Heart right ventricle (tissue), 16 donors: ENCODE data around the gene CFAP20. TPM values are rescaled to one million over a fixed set of nuclear protein-coding genes. Genes with fewer than 3 reads are reported as not detected.

ENCODE experiments used
- ATAC-seq, 8 donors: fragments of 200-7000 bp; cut with Tn5 transposase; one replicate each; pipeline ENCODE4 v1.9.1; 2020; ENCODE audit warnings: mild to moderate bottlenecking in 8 of 8, moderate library complexity in 8 of 8, moderate number of reproducible peaks in 1 of 8
- DNase-seq, 2 donors: peaks; one replicate each; pipeline ENCODE4 v3.0.0-alpha.2; 2020
- H3K27ac ChIP-seq, 10 donors: fragments of 200-600 bp; sonication (generic) in 2 of 10; one replicate each; pipeline versions ENCODE4 v1.5.0 to v1.8.0; 2020 to 2022; ENCODE audit warnings: mild to moderate bottlenecking in 3 of 10
- H3K27me3 ChIP-seq, 7 donors: fragments of 200-600 bp; one replicate each; pipeline ENCODE4 v1.8.0; 2021 to 2022; ENCODE audit warnings: mild to moderate bottlenecking in 2 of 7
- H3K36me3 ChIP-seq, 9 donors: fragments of 200-600 bp; sonication (generic) in 1 of 9; one replicate each; pipeline versions ENCODE4 v1.5.0 to v1.8.0; 2020 to 2022; ENCODE audit warnings: mild to moderate bottlenecking in 2 of 9
- H3K4me1 ChIP-seq, 9 donors: fragments of 200-600 bp; sonication (generic) in 1 of 9; one replicate each; pipeline versions ENCODE4 v1.5.0 to v1.8.0; 2020 to 2022; ENCODE audit warnings: mild to moderate bottlenecking in 4 of 9
- H3K4me3 ChIP-seq, 10 donors: fragments of 200-600 bp; sonication (generic) in 2 of 10; one replicate each; pipeline versions ENCODE4 v1.5.0 to v1.8.0; 2020 to 2022; ENCODE audit warnings: mild to moderate bottlenecking in 7 of 10, moderate library complexity in 2 of 10
- H3K9me3 ChIP-seq, 11 donors: fragments of 200-600 bp in 10 of 11; sonication (generic) in 2 of 11; one replicate each; pipeline versions ENCODE4 v1.5.0 to v1.8.0; 2013 to 2022; ENCODE audit warnings: mild to moderate bottlenecking in 2 of 11, control low read depth in 1 of 11, moderate library complexity in 1 of 11
- CTCF ChIP-seq, 9 donors: fragments of 200-600 bp; sonication (generic) in 2 of 9; IDR thresholded peaks; one replicate each; pipeline versions ENCODE4 v1.5.0 to v1.8.0; 2021 to 2022; ENCODE audit warnings: antibody characterized with exemption in 9 of 9, mild to moderate bottlenecking in 5 of 9, moderate library complexity in 1 of 9
- WGBS, 2 donors: extraction: QIAGEN DNeasy Blood & Tissue Kit; methylation state at CpG; one replicate each; pipeline ENCODE4 v1.1.7; 2013; ENCODE audit warnings: inconsistent platforms in 1 of 2; 5-methylcytosine and 5-hydroxymethylcytosine counted together
- intact Hi-C, 10 donors: fragments of 100-400 bp; cut with DNase I; formaldehyde crosslinking; loops; one replicate each; pipeline versions ENCODE4 v1.11.1 to v1.14.2; 2022
- polyA plus RNA-seq, 2 donors: library from polyadenylated mRNA; stranded (reverse); fragments of 200-250 nt; gene quantifications; one replicate each; pipeline ENCODE4 v1.2.3, GENCODE V29; 2013
- total RNA-seq, 10 donors: library from RNA; stranded (reverse); fragmentation: NEBNext Ultra II Directional in 3 of 10; extraction: Animal tissue kit (Norgen Biotek cat#: 25700) in 3 of 10; gene quantifications; one replicate each; pipeline versions ENCODE4 v1.2.1 to v1.2.4, GENCODE V29; 2021 to 2023
- donor health status: Arrhythmogenic right ventricular cardiomyopathy.
- donor health status: ischemic (EF 13 %, LVEDD 7.1; RV severe dilation, severe dysfunction).
- donor health status: healthy with polysubstance abuse.
- donor health status: DM: no; HTN: yes; CAD: no.
- donor health status: DM: no; HTN: no; CAD: no.
- donor health status: ischemic (EF 25% LVEDD 6.9; RV normal size, moderate dysfunction).
- donor health status: ischemic (EF 25% LVEDD 5.7; RV mildly dilated, moderate dysfunction).
- donor health status: healthy.
- donor health status: DM: yes; HTN: yes; CAD: no.
- donor health status: Ischemic cardiomyopathy.
- donor health status: ischemic (EF 35%, LVEDD 5.7; RV mildly dilated, moderate dysfunction).
- donor health status: nonischemic (EF 11% LVEDD 7.7; RV severe dilation, severe dysfunction).
- donor health status: DM: yes; HTN: yes; CAD: no.
- donor health status: PGD.
- donor health status: ischemic (EF 29% LVEDD 5.4; RV normal size, mild dysfunction).
- donor health status: nonischemic (EF 23%, LVEDD 6.1; RV moderate dilation, normal function).

Gene CFAP20
- total and polyA plus RNA-seq, 12 donors, result 17.9 to 43.5 (median 34.7) TPM

DNA sequence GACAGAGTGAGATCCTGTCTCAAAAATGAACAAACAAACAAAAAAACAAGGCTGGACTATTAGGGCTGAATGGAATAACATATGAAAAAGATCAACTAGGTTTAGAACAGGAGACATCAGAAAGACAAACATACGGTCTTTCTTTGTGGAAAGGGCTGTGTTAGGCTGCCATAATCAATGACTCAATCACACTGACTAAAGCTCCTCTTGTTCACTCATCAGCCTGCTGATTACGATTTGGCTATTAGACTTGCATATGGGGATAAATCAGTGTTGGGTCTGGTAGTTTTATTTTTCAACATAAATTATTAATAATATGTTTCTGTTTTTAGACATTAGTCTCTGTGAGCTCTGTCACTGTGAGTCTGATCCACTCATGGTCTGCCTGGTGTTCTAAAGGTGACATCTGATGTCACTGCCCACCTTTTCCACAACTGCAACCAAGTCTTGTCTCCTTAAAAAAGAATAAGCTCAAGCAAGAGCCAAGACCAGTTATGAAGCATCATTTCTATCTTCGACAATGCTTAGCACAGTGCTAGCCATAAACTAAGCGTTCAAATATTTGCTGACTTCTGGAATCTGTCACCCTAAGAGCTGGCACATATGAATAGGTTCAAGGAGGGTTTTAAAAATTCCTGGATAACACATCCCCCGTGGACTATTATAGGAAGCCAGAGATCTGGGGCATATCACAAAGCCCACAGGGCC, 10.2 kb downstream of the CFAP20 start:
- 40 to 50% methylated on average over 5 of the region's 5 CpGs for WGBS, 2 donors
- TF ChIP-seq CTCF (IDR thresholded peaks at IDR 0.05), result no peak
- Histone ChIP-seq H3K27ac (peak overlapping the region in 8 of 10 donors; percentile 9 to 74 (median 54)), H3K4me1 (peaks cover 16 to 98% (median 68%) of the 10 kb centered on the region in 9 donors), H3K27me3 (no peaks in the 10 kb centered on the region), H3K36me3 (peaks cover 0 to 29% (median 25%) of the 10 kb centered on the region in 9 donors), H3K4me3 (no peak overlapping the region), H3K9me3 (no peaks in the 10 kb centered on the region)
- intact Hi-C loops, result loop anchor here in 1 of 10 donors (5.0 kb wide), 1 partner anchor 37 kb away; no protein-coding TSS in a partner anchor
- no peak for DNase-seq
- ATAC-seq, result peak; percentile 21 to 70 (median 50)

- Histone ChIP-seq H3K9me3 (no peaks in the 10 kb centered on the region), H3K4me3 (no peak overlapping the region), H3K4me1 (peaks cover 12 to 75% (median 53%) of the 10 kb centered on the region in 9 donors), H3K27me3 (no peaks in the 10 kb centered on the region), H3K27ac (peak overlapping the region in 6 of 10 donors; percentile 33 to 87 (median 74)), H3K36me3 (peaks cover 0 to 48% (median 40%) of the 10 kb centered on the region in 9 donors)
- ATAC-seq, result no peak
- no peak for DNase-seq
- TF ChIP-seq CTCF (IDR thresholded peaks at IDR 0.05), result no peak
- WGBS, 2 donors, result 87 to 97% methylated on average over 6 of the region's 6 CpGs
- intact Hi-C loops, result loop anchor here in 1 of 10 donors (5.0 kb wide), 1 partner anchor 34 kb away; no protein-coding TSS in a partner anchor
Observed at GRCh38 chr16:58116529-58116928, 12.7 kb downstream of the CFAP20 start.

GRCh38 chr16:58116081-58116480, 13.1 kb downstream of the CFAP20 start:
- ATAC-seq (no peak), DNase-seq (no peak)
- Histone ChIP-seq H3K27ac (peak overlapping the region in 8 of 10 donors; percentile 33 to 87 (median 68)), H3K9me3 (no peaks in the 10 kb centered on the region), H3K4me1 (peaks cover 9 to 75% (median 48%) of the 10 kb centered on the region in 9 donors), H3K36me3 (peaks cover 0 to 48% (median 40%) of the 10 kb centered on the region in 9 donors), H3K4me3 (no peak overlapping the region), H3K27me3 (no peaks in the 10 kb centered on the region)
- intact Hi-C loops, result loop anchor here in 1 of 10 donors (5.0 kb wide), 1 partner anchor 34 kb away; no protein-coding TSS in a partner anchor
- 49 to 54% methylated on average over 6 of the region's 6 CpGs for WGBS, 2 donors
- no peak for TF ChIP-seq CTCF (IDR thresholded peaks at IDR 0.05)

- H3K27ac ChIP-seq, result peak overlapping the region in 9 of 10 donors; percentile 46 to 87 (median 70)
- peaks cover 0 to 48% (median 40%) of the 10 kb centered on the region in 9 donors for H3K36me3 ChIP-seq
- ATAC-seq (peak in 7 of 8 donors; percentile 46 to 82 (median 64)), DNase-seq (peak in 1 of 2 donors; percentile 49)
- H3K4me1 ChIP-seq, result peaks cover 5 to 75% (median 48%) of the 10 kb centered on the region in 9 donors
- H3K27me3 ChIP-seq, result no peaks in the 10 kb centered on the region
- intact Hi-C loops, result loop anchor here in 1 of 10 donors (5.0 kb wide), 1 partner anchor 33 kb away; no protein-coding TSS in a partner anchor
- no peak for TF ChIP-seq CTCF (IDR thresholded peaks at IDR 0.05)
- H3K4me3 ChIP-seq, result peak overlapping the region in 7 of 10 donors; percentile 11 to 47 (median 37)
- H3K9me3 ChIP-seq, result no peaks in the 10 kb centered on the region
- WGBS, 2 donors, result 60 to 67% methylated on average over 23 of the region's 23 CpGs
Observed at GRCh38 chr16:58114827-58115825, 14.1 kb downstream of the CFAP20 start.
